Astrocyte of the spinal cord (primary cell): ENCODE data around the gene HEPACAM.

Experiments
- DNase-seq: peaks from one replicate; pipeline ENCODE4 v3.0.0; 2011; ENCODE audit warnings: low read depth, low spot score
- H3K4me3 ChIP-seq: 2 replicates; pipeline ENCODE4 v1.5.1; 2011; ENCODE audit warnings: low read depth, mild to moderate bottlenecking, low read length, moderate library complexity
- CTCF ChIP-seq: IDR thresholded peaks from 2 replicates; pipeline ENCODE4 v1.5.1; 2012; ENCODE audit warnings: low read depth, mild to moderate bottlenecking, low read length, inconsistent platforms
- in situ Hi-C: cut with HindIII; loops from 2 replicates; pipeline ENCODE4 v1.10.0; 2017; ENCODE audit warnings: low sequenced_read_pairs

Gene HEPACAM

GRCh38 chr11:124876818-124877630, 58.8 kb downstream of the HEPACAM start:
- peak overlapping the region; percentile 54 for H3K4me3 ChIP-seq
- in situ Hi-C loops = no loop called here
- TF ChIP-seq CTCF = no peak
- no peak for DNase-seq

GRCh38 chr11:124875943-124876817, 59.7 kb downstream of the HEPACAM start:
- TF ChIP-seq CTCF = peak; percentile 75
- in situ Hi-C loops = no loop called here
- peak; percentile 97 for DNase-seq
- peak overlapping the region; percentile 54 for H3K4me3 ChIP-seq

GRCh38 chr11:124875401-124875800, 60.4 kb downstream of the HEPACAM start:
- no peak for TF ChIP-seq CTCF
- H3K4me3 ChIP-seq = peak overlapping the region; percentile 54
- DNase-seq = no peak
- in situ Hi-C loops = no loop called here

GRCh38 chr11:124874571-124875255, 61.1 kb downstream of the HEPACAM start:
- no peak for DNase-seq
- no peak overlapping the region for H3K4me3 ChIP-seq
- in situ Hi-C loops = no loop called here
- no peak for TF ChIP-seq CTCF

- no peak for TF ChIP-seq CTCF
- no peak for DNase-seq
- no peak overlapping the region for H3K4me3 ChIP-seq
- in situ Hi-C loops = no loop called here
Measured at GRCh38 chr11:124873951-124874350, 61.9 kb downstream of the HEPACAM start.

GRCh38 chr11:124872741-124873140, 63.1 kb downstream of the HEPACAM start:
- DNase-seq = no peak
- in situ Hi-C loops = no loop called here
- TF ChIP-seq CTCF = no peak
- no peak overlapping the region for H3K4me3 ChIP-seq
